ENCODE results near the gene KIFC3.

The KIFC3 gene

DNA sequence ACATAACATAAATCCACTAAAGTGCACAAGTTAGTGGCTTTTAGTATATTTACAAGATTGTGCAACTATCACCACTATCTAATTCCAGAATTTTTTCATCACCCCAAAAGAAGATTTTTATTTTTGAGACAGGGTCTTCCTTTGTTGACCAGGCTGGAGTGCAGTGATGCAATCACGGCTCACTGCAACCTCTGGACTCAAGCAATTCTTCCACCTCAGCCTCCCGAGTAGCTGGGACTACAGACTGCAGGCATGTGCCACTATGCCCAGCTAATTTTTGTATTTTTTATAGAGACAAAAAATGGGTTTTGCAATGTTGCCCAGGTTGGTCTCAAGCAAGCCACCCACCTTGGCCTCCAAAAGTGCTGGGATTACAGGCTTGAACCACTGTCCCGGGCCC is 92.6 kb downstream of the KIFC3 start:
- DNase-seq, result no peak

Measured in NCI-H1417 treated with DMSO at 0.1 percent for 48 hours (cell line).